Heart right ventricle (tissue), 16 donors: ENCODE measurements around the gene ESPL1. TPM values are rescaled to one million over a fixed set of nuclear protein-coding genes. Genes with fewer than 3 reads are reported as not detected.

Source experiments
- ATAC-seq, 8 donors: fragments of 200-7000 bp; cut with Tn5 transposase; one replicate each; pipeline ENCODE4 v1.9.1; 2020; ENCODE audit warnings: mild to moderate bottlenecking in 8 of 8, moderate library complexity in 8 of 8, moderate number of reproducible peaks in 1 of 8
- DNase-seq, 2 donors: peaks; one replicate each; pipeline ENCODE4 v3.0.0-alpha.2; 2020
- H3K27ac ChIP-seq, 10 donors: fragments of 200-600 bp; sonication (generic) in 2 of 10; one replicate each; pipeline versions ENCODE4 v1.5.0 to v1.8.0; 2020 to 2022; ENCODE audit warnings: mild to moderate bottlenecking in 3 of 10
- H3K27me3 ChIP-seq, 7 donors: fragments of 200-600 bp; one replicate each; pipeline ENCODE4 v1.8.0; 2021 to 2022; ENCODE audit warnings: mild to moderate bottlenecking in 2 of 7
- H3K36me3 ChIP-seq, 9 donors: fragments of 200-600 bp; sonication (generic) in 1 of 9; one replicate each; pipeline versions ENCODE4 v1.5.0 to v1.8.0; 2020 to 2022; ENCODE audit warnings: mild to moderate bottlenecking in 2 of 9
- H3K4me1 ChIP-seq, 9 donors: fragments of 200-600 bp; sonication (generic) in 1 of 9; one replicate each; pipeline versions ENCODE4 v1.5.0 to v1.8.0; 2020 to 2022; ENCODE audit warnings: mild to moderate bottlenecking in 4 of 9
- H3K4me3 ChIP-seq, 10 donors: fragments of 200-600 bp; sonication (generic) in 2 of 10; one replicate each; pipeline versions ENCODE4 v1.5.0 to v1.8.0; 2020 to 2022; ENCODE audit warnings: mild to moderate bottlenecking in 7 of 10, moderate library complexity in 2 of 10
- H3K9me3 ChIP-seq, 11 donors: fragments of 200-600 bp in 10 of 11; sonication (generic) in 2 of 11; one replicate each; pipeline versions ENCODE4 v1.5.0 to v1.8.0; 2013 to 2022; ENCODE audit warnings: mild to moderate bottlenecking in 2 of 11, control low read depth in 1 of 11, moderate library complexity in 1 of 11
- WGBS, 2 donors: extraction: QIAGEN DNeasy Blood & Tissue Kit; methylation state at CpG; one replicate each; pipeline ENCODE4 v1.1.7; 2013; ENCODE audit warnings: inconsistent platforms in 1 of 2; 5-methylcytosine and 5-hydroxymethylcytosine counted together
- intact Hi-C, 10 donors: fragments of 100-400 bp; cut with DNase I; formaldehyde crosslinking; loops; one replicate each; pipeline versions ENCODE4 v1.11.1 to v1.14.2; 2022
- polyA plus RNA-seq, 2 donors: library from polyadenylated mRNA; stranded (reverse); fragments of 200-250 nt; gene quantifications; one replicate each; pipeline ENCODE4 v1.2.3, GENCODE V29; 2013
- total RNA-seq, 10 donors: library from RNA; stranded (reverse); fragmentation: NEBNext Ultra II Directional in 3 of 10; extraction: Animal tissue kit (Norgen Biotek cat#: 25700) in 3 of 10; gene quantifications; one replicate each; pipeline versions ENCODE4 v1.2.1 to v1.2.4, GENCODE V29; 2021 to 2023
- TF ChIP-seq, protein P1 (sequence below), 9 donors: fragments of 200-600 bp; sonication (generic) in 2 of 9; IDR thresholded peaks; one replicate each; pipeline versions ENCODE4 v1.5.0 to v1.8.0; 2021 to 2022; ENCODE audit warnings: antibody characterized with exemption in 9 of 9, mild to moderate bottlenecking in 5 of 9, moderate library complexity in 1 of 9
- donor health status: Arrhythmogenic right ventricular cardiomyopathy.
- donor health status: ischemic (EF 13 %, LVEDD 7.1; RV severe dilation, severe dysfunction).
- donor health status: healthy with polysubstance abuse.
- donor health status: DM: no; HTN: yes; CAD: no.
- donor health status: DM: no; HTN: no; CAD: no.
- donor health status: ischemic (EF 25% LVEDD 6.9; RV normal size, moderate dysfunction).
- donor health status: ischemic (EF 25% LVEDD 5.7; RV mildly dilated, moderate dysfunction).
- donor health status: healthy.
- donor health status: DM: yes; HTN: yes; CAD: no.
- donor health status: Ischemic cardiomyopathy.
- donor health status: ischemic (EF 35%, LVEDD 5.7; RV mildly dilated, moderate dysfunction).
- donor health status: nonischemic (EF 11% LVEDD 7.7; RV severe dilation, severe dysfunction).
- donor health status: DM: yes; HTN: yes; CAD: no.
- donor health status: PGD.
- donor health status: ischemic (EF 29% LVEDD 5.4; RV normal size, mild dysfunction).
- donor health status: nonischemic (EF 23%, LVEDD 6.1; RV moderate dilation, normal function).

The ESPL1 gene
- total and polyA plus RNA-seq, 12 donors, result 0.04 to 3.1 (median 0.35) TPM

DNA sequence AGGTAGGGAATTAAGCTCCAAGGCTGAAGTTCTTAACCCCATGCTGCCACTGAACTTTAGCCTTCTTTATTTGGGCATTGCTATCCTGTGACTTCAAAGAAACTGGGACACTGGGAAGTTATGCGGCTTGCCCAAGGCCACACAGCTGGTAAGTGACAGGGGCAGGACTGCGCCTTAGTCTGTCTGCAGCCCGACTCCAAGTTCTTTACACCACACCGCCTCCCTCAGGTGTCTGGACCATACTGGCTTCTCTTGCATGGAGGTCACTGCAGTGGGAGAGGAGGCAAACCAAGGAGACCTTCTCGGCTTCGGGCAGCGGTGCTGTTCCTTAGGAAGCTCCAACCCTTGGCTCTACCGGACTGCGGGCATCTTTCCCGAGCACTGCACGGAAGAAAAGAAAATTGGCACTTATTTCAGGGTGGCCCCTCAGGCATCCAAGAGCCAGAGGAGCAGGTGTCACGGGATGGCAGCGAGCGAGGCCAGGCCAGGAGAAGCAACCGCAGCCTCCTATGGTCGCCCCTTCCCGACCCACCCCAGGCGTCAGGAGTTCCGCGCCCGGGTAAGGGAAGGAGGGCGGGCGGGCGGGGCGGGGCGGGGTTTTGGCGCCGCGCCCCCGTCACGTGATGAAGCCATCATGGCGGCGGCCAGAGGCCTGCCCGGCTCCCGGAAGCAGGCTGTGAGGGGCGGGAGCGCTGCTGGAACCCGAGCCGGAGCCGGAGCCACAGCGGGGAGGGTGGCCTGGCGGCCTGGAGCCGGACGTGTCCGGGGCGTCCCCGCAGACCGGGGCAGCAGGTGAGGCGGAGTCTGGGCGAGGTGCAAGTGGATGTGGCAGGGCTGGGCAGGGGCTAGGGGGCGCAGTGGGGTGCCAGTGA, 16.4 kb upstream of the ESPL1 start:
- Histone ChIP-seq H3K27me3 (no peaks in the 10 kb centered on the region), H3K36me3 (peaks cover 0 to 31% (median 14%) of the 10 kb centered on the region in 9 donors), H3K4me1 (peaks cover 16 to 32% (median 25%) of the 10 kb centered on the region in 9 donors), H3K4me3 (peak overlapping the region; percentile 70 to 99 (median 85)), H3K27ac (peak overlapping the region; percentile 65 to 97 (median 94)), H3K9me3 (no peaks in the 10 kb centered on the region)
- ATAC-seq (peak; percentile 91 to 95 (median 93)), DNase-seq (peak; percentile 72 to 83)
- intact Hi-C loops, result loop anchor here (1.0 to 5.0 kb wide), 6 partner anchors 30 to 39 kb away; no protein-coding TSS in a partner anchor
- WGBS, 2 donors, result 0% methylated on average over 42 to 51 of the region's 51 CpGs
- TF ChIP-seq, protein P1, sequence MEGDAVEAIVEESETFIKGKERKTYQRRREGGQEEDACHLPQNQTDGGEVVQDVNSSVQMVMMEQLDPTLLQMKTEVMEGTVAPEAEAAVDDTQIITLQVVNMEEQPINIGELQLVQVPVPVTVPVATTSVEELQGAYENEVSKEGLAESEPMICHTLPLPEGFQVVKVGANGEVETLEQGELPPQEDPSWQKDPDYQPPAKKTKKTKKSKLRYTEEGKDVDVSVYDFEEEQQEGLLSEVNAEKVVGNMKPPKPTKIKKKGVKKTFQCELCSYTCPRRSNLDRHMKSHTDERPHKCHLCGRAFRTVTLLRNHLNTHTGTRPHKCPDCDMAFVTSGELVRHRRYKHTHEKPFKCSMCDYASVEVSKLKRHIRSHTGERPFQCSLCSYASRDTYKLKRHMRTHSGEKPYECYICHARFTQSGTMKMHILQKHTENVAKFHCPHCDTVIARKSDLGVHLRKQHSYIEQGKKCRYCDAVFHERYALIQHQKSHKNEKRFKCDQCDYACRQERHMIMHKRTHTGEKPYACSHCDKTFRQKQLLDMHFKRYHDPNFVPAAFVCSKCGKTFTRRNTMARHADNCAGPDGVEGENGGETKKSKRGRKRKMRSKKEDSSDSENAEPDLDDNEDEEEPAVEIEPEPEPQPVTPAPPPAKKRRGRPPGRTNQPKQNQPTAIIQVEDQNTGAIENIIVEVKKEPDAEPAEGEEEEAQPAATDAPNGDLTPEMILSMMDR (IDR thresholded peaks at IDR 0.05), result peak in 7 of 9 donors; percentile 24 to 57 (median 34)

GRCh38 chr12:53252349-53252916, 15.7 kb upstream of the ESPL1 start:
- Histone ChIP-seq H3K4me1 (peaks cover 16 to 32% (median 25%) of the 10 kb centered on the region in 9 donors), H3K36me3 (peaks cover 0 to 31% (median 14%) of the 10 kb centered on the region in 9 donors), H3K9me3 (no peaks in the 10 kb centered on the region), H3K4me3 (peak overlapping the region; percentile 70 to 99 (median 85)), H3K27me3 (no peaks in the 10 kb centered on the region), H3K27ac (peak overlapping the region; percentile 65 to 97 (median 94))
- 7 to 8% methylated on average over 19 of the region's 19 CpGs for WGBS, 2 donors
- ATAC-seq, result peak in 7 of 8 donors; percentile 0 to 15 (median 2)
- DNase-seq, result peak in 1 of 2 donors; percentile 15
- TF ChIP-seq, protein P1 (IDR thresholded peaks at IDR 0.05), result peak in 1 of 9 donors; percentile 11
- intact Hi-C loops, result loop anchor here in 8 of 10 donors (2.0 to 5.0 kb wide), 4 partner anchors 32 to 40 kb away; no protein-coding TSS in a partner anchor

GRCh38 chr12:53253298-53253697, 14.8 kb upstream of the ESPL1 start:
- intact Hi-C loops, result loop anchor here in 8 of 10 donors (2.0 to 5.0 kb wide), 4 partner anchors 32 to 41 kb away; no protein-coding TSS in a partner anchor
- Histone ChIP-seq H3K4me1 (peaks cover 16 to 32% (median 25%) of the 10 kb centered on the region in 9 donors), H3K4me3 (peak overlapping the region in 6 of 10 donors; percentile 70 to 99 (median 89)), H3K27me3 (no peaks in the 10 kb centered on the region), H3K36me3 (peaks cover 0 to 31% (median 14%) of the 10 kb centered on the region in 9 donors), H3K27ac (peak overlapping the region in 4 of 10 donors; percentile 88 to 96 (median 96)), H3K9me3 (no peaks in the 10 kb centered on the region)
- DNase-seq, result no peak
- no peak for ATAC-seq
- TF ChIP-seq, protein P1 (IDR thresholded peaks at IDR 0.05), result no peak
- WGBS, 2 donors, result 92 to 94% methylated on average over 13 of the region's 13 CpGs
